Endothelial cell of umbilical vein (primary cell): ENCODE results near the gene SERPIND1. TPM values are rescaled to one million over a fixed set of nuclear protein-coding genes. Genes with fewer than 3 reads are reported as not detected.

Experiments
- BruUV-seq: library from RNA; stranded (reverse); fragments of 400-500 nt; replicated peaks from 2 replicates; lab custom pipeline; 2021; lab: Mats Ljungman, UMichigan
- CTCF ChIA-PET: fragments of 300-600, 350-600 bp; sonication (Branson Sonifier 250); formaldehyde crosslinking; loops from one replicate; lab custom pipeline; 2021; ENCODE audit warnings: antibody characterized with exemption, inconsistent platforms; lab: Charles Lee
- POLR2A ChIA-PET: fragments of 300-600, 350-600 bp; sonication (Branson Sonifier 250); formaldehyde crosslinking; loops from one replicate; lab custom pipeline; 2021; ENCODE audit warnings: antibody characterized with exemption, inconsistent platforms; lab: Charles Lee
- DNase-seq: peaks from one replicate; pipeline ENCODE4 v3.0.0-alpha.2; 2011; ENCODE audit warnings: low read depth, low spot score
- FAIRE-seq: peaks from 2 replicates; lab custom pipeline; 2011; peaks lifted over from hg19 to GRCh38; lab: Jason Lieb, UNC
- H2AFZ ChIP-seq: 2 replicates; pipeline ENCODE4 v1.6.0; 2012; ENCODE audit warnings: low read depth, low read length, control low read depth, inconsistent platforms
- H3K27ac ChIP-seq: 2 replicates; pipeline ENCODE4 v1.5.1; 2011; ENCODE audit warnings: low read depth, mild to moderate bottlenecking, control low read depth, low read length, moderate library complexity; ENCODE audit not compliant: insufficient read depth
- H3K27me3 ChIP-seq, 2 experiments: 2 replicates each; pipeline versions ENCODE4 v1.6.0 to v1.6.1; 2011; ENCODE audit warnings: low read length in 2 of 2, mixed read lengths in 1 of 2; ENCODE audit not compliant: control insufficient read depth in 2 of 2, insufficient read depth in 2 of 2
- H3K36me3 ChIP-seq, 2 experiments: 2 replicates in 1 of 2; 3 replicates in 1 of 2; pipeline ENCODE4 v1.5.1; 2011; ENCODE audit warnings: low read length in 2 of 2, mild to moderate bottlenecking in 1 of 2, moderate library complexity in 1 of 2; ENCODE audit not compliant: control insufficient read depth in 2 of 2, insufficient read depth in 2 of 2; ENCODE audit errors: extremely low read depth in 1 of 2
- H3K4me1 ChIP-seq: 3 replicates; pipeline ENCODE4 v1.5.1; 2011; ENCODE audit warnings: mild to moderate bottlenecking, low read length; ENCODE audit not compliant: control insufficient read depth, insufficient read depth; ENCODE audit errors: extremely low read depth
- H3K4me2 ChIP-seq: 2 replicates; pipeline ENCODE4 v1.6.1; 2011; ENCODE audit warnings: low read length, control low read depth, mixed read lengths; ENCODE audit not compliant: insufficient read depth
- H3K4me3 ChIP-seq, 3 experiments: fragments of 200-600 bp in 1 of 3; sonication (generic), shearing (Covaris generic) in 1 of 3; replicated peaks in 1 of 3; 2 replicates each; pipeline ENCODE4 v1.5.1; 2011 to 2016; ENCODE audit warnings: control low read depth in 3 of 3, low read length in 3 of 3, mild to moderate bottlenecking in 2 of 3, inconsistent platforms in 1 of 3, low read depth in 1 of 3, moderate library complexity in 1 of 3; ENCODE audit not compliant: insufficient read depth in 1 of 3
- H3K79me2 ChIP-seq: 2 replicates; pipeline ENCODE4 v1.6.0; 2012; ENCODE audit warnings: low read length, inconsistent platforms; ENCODE audit not compliant: control insufficient read depth, insufficient read depth
- H3K9ac ChIP-seq: replicated peaks from 2 replicates; pipeline ENCODE3; 2011; ENCODE audit warnings: low read length, control low read depth; ENCODE audit not compliant: insufficient read depth; ENCODE audit errors: extremely low read depth
- H3K9me1 ChIP-seq: replicated peaks from 3 replicates; pipeline ENCODE4 v1.6.0; 2011; ENCODE audit warnings: mild to moderate bottlenecking, low read length; ENCODE audit not compliant: control insufficient read depth, insufficient read depth; ENCODE audit errors: extremely low read depth
- H3K9me3 ChIP-seq: replicated peaks from 2 replicates; pipeline ENCODE4 v1.5.1; 2012; ENCODE audit warnings: low read length, inconsistent platforms; ENCODE audit not compliant: control insufficient read depth, insufficient read depth
- H4K20me1 ChIP-seq: replicated peaks from 2 replicates; pipeline ENCODE3; 2011; ENCODE audit warnings: mild to moderate bottlenecking, low read length; ENCODE audit not compliant: control insufficient read depth, insufficient read depth; ENCODE audit errors: extremely low read depth
- CTCF ChIP-seq, 2 donors: IDR thresholded peaks; 1 replicate in 1 of 2; 2 replicates in 1 of 2; pipeline ENCODE4 v1.5.1; 2011; ENCODE audit warnings: low read length in 2 of 2, mild to moderate bottlenecking in 2 of 2, moderate library complexity in 2 of 2, control low read depth in 1 of 2, inconsistent platforms in 1 of 2, low read depth in 1 of 2; ENCODE audit not compliant: insufficient read depth in 1 of 2; ENCODE audit errors: extremely low read depth in 1 of 2
- EZH2 ChIP-seq: IDR thresholded peaks from 2 replicates; pipeline ENCODE4 v1.6.1; 2012; ENCODE audit warnings: borderline replicate concordance, low read depth, mild to moderate bottlenecking, moderate library complexity, low read length, inconsistent platforms; ENCODE audit not compliant: severe bottlenecking
- FOS ChIP-seq: IDR thresholded peaks from 2 replicates; pipeline ENCODE4 v1.6.1; 2011; ENCODE audit warnings: mild to moderate bottlenecking, low read length, moderate library complexity, borderline replicate concordance; ENCODE audit not compliant: insufficient read depth
- GATA2 ChIP-seq: IDR thresholded peaks from 2 replicates; pipeline ENCODE4 v1.7.0; 2011; ENCODE audit warnings: low read depth, mild to moderate bottlenecking, moderate library complexity, mixed read lengths, low read length; ENCODE audit not compliant: insufficient read length, insufficient read depth
- JUN ChIP-seq: IDR thresholded peaks from 2 replicates; pipeline ENCODE4 v1.6.1; 2011; ENCODE audit warnings: borderline replicate concordance, low read depth; ENCODE audit not compliant: insufficient read length, insufficient read depth
- MAX ChIP-seq: IDR thresholded peaks from 2 replicates; pipeline ENCODE4 v1.6.1; 2011; ENCODE audit not compliant: insufficient read depth, insufficient read length
- MYC ChIP-seq: IDR thresholded peaks from one replicate; pipeline ENCODE4 v1.6.1; 2011; ENCODE audit warnings: mild to moderate bottlenecking, low read depth, low read length
- POLR2A ChIP-seq: IDR thresholded peaks from 2 replicates; pipeline ENCODE4 v1.6.1; 2012; ENCODE audit warnings: low read depth, mild to moderate bottlenecking, control low read depth, low read length
- POLR2AphosphoS5 ChIP-seq: IDR thresholded peaks from 2 replicates; pipeline ENCODE4 v1.6.1; 2012; ENCODE audit warnings: low read depth, mild to moderate bottlenecking, control low read depth, low read length, moderate library complexity; ENCODE audit not compliant: insufficient read depth
- dilution Hi-C: fragments of 300-500 bp; cut with MboI; formaldehyde crosslinking; loops from one replicate; pipeline ENCODE4 v1.15.0; 2019; ENCODE audit warnings: low sequenced_read_pairs; ENCODE audit not compliant: extremely low pct_ligation_motif_present
- intact Hi-C: fragments of 100-400 bp; cut with micrococcal nuclease; formaldehyde crosslinking; loops from one replicate; pipeline ENCODE4 v1.10.0; 2022
- polyA plus RNA-seq, 4 experiments: library from polyadenylated mRNA; depleted of rRNA in 3 of 4; stranded (reverse) in 3 of 4; unstranded in 1 of 4; fragments of >200 nt; gene quantifications; 2 replicates each; pipeline versions ENCODE4 v1.2.1 to v1.2.3, GENCODE V29; 2011 to 2012; ENCODE audit warnings: missing spikeins in 1 of 4
- total RNA-seq: library from RNA; stranded (reverse); gene quantifications from 2 replicates; pipeline ENCODE4 v1.2.3, GENCODE V29; 2021

The SERPIND1 gene
- total and polyA plus RNA-seq, 2 donors (not counting 3 experiments of a cell fraction or from before 2014, with no cell fraction given): 0.94 to 1.8 TPM

- Histone ChIP-seq H3K27me3 (no peaks in the 10 kb centered on the region), H3K9me1 (no peaks in the 10 kb centered on the region), H3K9me3 (no peaks in the 10 kb centered on the region), H3K4me2 (peak overlapping the region; percentile 61), H3K36me3 (peaks cover 3 to 4% of the 10 kb centered on the region in 2 experiments), H3K4me1 (peaks cover 62% of the 10 kb centered on the region), H3K27ac (peak overlapping the region; percentile 97), H3K9ac (peak overlapping the region; percentile 66), H3K79me2 (no peaks in the 10 kb centered on the region), H3K4me3 (peak overlapping the region in 1 of 3 experiments; percentile 32), H4K20me1 (no peaks in the 10 kb centered on the region), H2AFZ (no peak overlapping the region)
- ChIA-PET POLR2A (no interaction called here), CTCF (interaction anchor here (0.6 to 4.4 kb wide), 16 partner anchors 10 to 365 kb away, joined by 3 to 62 read pairs (median 8); partner anchors contain the start of gene SERPIND1)
- TF ChIP-seq CTCF (IDR thresholded peaks at IDR 0.05; ENCODE audit: extremely low read depth in 1 of 2, insufficient read depth in 1 of 2, low read depth in 1 of 2, low read length in 2 of 2) (no peak), JUN (no peak), GATA2 (no peak), EZH2 (no peak), MYC (no peak), POLR2A (no peak), MAX (no peak), FOS (no peak), POLR2AphosphoS5 (no peak)
- intact Hi-C loops (loop anchor here (5.0 kb wide), 2 partner anchors 81 to 221 kb away; no protein-coding TSS in a partner anchor), dilution Hi-C loops (no loop called here)
- no peak for DNase-seq
- TSS peak; percentile 73 for BruUV-seq
- no peak for FAIRE-seq
Measured at GRCh38 chr22:20783300-20783673, 9.4 kb downstream of the SERPIND1 start.
